Neuronal stem cell (in vitro differentiated cells): ENCODE results near the gene DUSP7.

ENCODE experiments used
- DNase-seq: peaks from one replicate; pipeline ENCODE4 v3.0.0-alpha.2; 2013; ENCODE audit warnings: low spot score
- H2AFZ ChIP-seq: one replicate; pipeline ENCODE4 v1.6.1; 2013; ENCODE audit warnings: mild to moderate bottlenecking, low read length, inconsistent platforms
- H2AK5ac ChIP-seq: 2 replicates; pipeline ENCODE4 v1.6.1; 2013; ENCODE audit warnings: low read depth, mild to moderate bottlenecking, inconsistent platforms, low read length, moderate library complexity, mixed read lengths
- H2BK120ac ChIP-seq: 2 replicates; pipeline ENCODE4 v1.6.1; 2013; ENCODE audit warnings: low read depth, mild to moderate bottlenecking, inconsistent platforms, low read length, moderate library complexity, mixed read lengths
- H2BK12ac ChIP-seq: one replicate; pipeline ENCODE4 v1.6.1; 2013; ENCODE audit warnings: low read length, inconsistent platforms
- H2BK15ac ChIP-seq: 2 replicates; pipeline ENCODE4 v1.6.1; 2013; ENCODE audit warnings: mild to moderate bottlenecking, low read length, inconsistent platforms, mixed read lengths
- H2BK5ac ChIP-seq: one replicate; pipeline ENCODE4 v1.6.1; 2013; ENCODE audit warnings: inconsistent platforms, mild to moderate bottlenecking, low read length, moderate library complexity
- H3K14ac ChIP-seq: one replicate; pipeline ENCODE4 v1.6.1; 2013; ENCODE audit warnings: low read length, inconsistent platforms
- H3K18ac ChIP-seq: 2 replicates; pipeline ENCODE4 v1.6.1; 2013; ENCODE audit warnings: low read length, inconsistent platforms
- H3K23ac ChIP-seq: 2 replicates; pipeline ENCODE4 v1.6.1; 2013; ENCODE audit warnings: low read depth, mild to moderate bottlenecking, mixed read lengths, low read length, inconsistent platforms; ENCODE audit not compliant: poor library complexity
- H3K27ac ChIP-seq: replicated peaks from 3 replicates; pipeline ENCODE4 v1.5.1; 2013; ENCODE audit warnings: low read length, inconsistent platforms
- H3K27me3 ChIP-seq, 3 experiments: 2 replicates each; pipeline ENCODE4 v1.6.1; 2013; ENCODE audit warnings: low read length in 3 of 3, mild to moderate bottlenecking in 2 of 3, inconsistent platforms in 1 of 3, low read depth in 1 of 3, mixed read lengths in 1 of 3, moderate library complexity in 1 of 3; ENCODE audit not compliant: control insufficient read depth in 3 of 3, insufficient read depth in 3 of 3
- H3K36me3 ChIP-seq, 2 donors: replicated peaks in 1 of 2; 2 replicates each; pipeline ENCODE4 v1.6.1; 2013; ENCODE audit warnings: low read length in 2 of 2; ENCODE audit not compliant: control insufficient read depth in 2 of 2, insufficient read depth in 2 of 2
- H3K4ac ChIP-seq: 2 replicates; pipeline ENCODE4 v1.6.1; 2013; ENCODE audit warnings: inconsistent platforms, mild to moderate bottlenecking, low read length, moderate library complexity
- H3K4me1 ChIP-seq, 2 donors: 1 replicate in 1 of 2; 2 replicates in 1 of 2; pipeline ENCODE4 v1.6.1; 2013; ENCODE audit warnings: low read length in 2 of 2, low read depth in 1 of 2; ENCODE audit not compliant: control insufficient read depth in 2 of 2, insufficient read depth in 1 of 2
- H3K4me2 ChIP-seq: one replicate; pipeline ENCODE4 v1.6.1; 2013; ENCODE audit warnings: mild to moderate bottlenecking, low read length, inconsistent platforms; ENCODE audit not compliant: insufficient read depth, poor library complexity, severe bottlenecking
- H3K4me3 ChIP-seq, 2 donors: 2 replicates each; pipeline ENCODE4 v1.5.1; 2013; ENCODE audit warnings: low read length in 2 of 2, mild to moderate bottlenecking in 2 of 2, inconsistent platforms in 1 of 2, moderate library complexity in 1 of 2
- H3K79me1 ChIP-seq: one replicate; pipeline ENCODE4 v1.6.1; 2013; ENCODE audit warnings: low read depth, mild to moderate bottlenecking, inconsistent platforms, low read length, moderate library complexity
- H3K9ac ChIP-seq: one replicate; pipeline ENCODE4 v1.6.1; 2013; ENCODE audit warnings: mild to moderate bottlenecking, low read depth, low read length, inconsistent platforms; ENCODE audit not compliant: poor library complexity
- H3K9me3 ChIP-seq, 2 donors: replicated peaks in 1 of 2; 2 replicates each; pipeline versions ENCODE3 to v1.6.1; 2013; ENCODE audit warnings: low read length in 2 of 2, mild to moderate bottlenecking in 2 of 2, inconsistent platforms in 1 of 2, low read depth in 1 of 2, mixed read lengths in 1 of 2, moderate library complexity in 1 of 2; ENCODE audit not compliant: control insufficient read depth in 2 of 2, insufficient read depth in 1 of 2
- H4K8ac ChIP-seq: one replicate; pipeline ENCODE4 v1.6.1; 2013; ENCODE audit warnings: low read depth, mild to moderate bottlenecking, inconsistent platforms, low read length, moderate library complexity
- H4K91ac ChIP-seq: one replicate; pipeline ENCODE4 v1.6.1; 2013; ENCODE audit warnings: low read length, low read depth, mild to moderate bottlenecking, inconsistent platforms; ENCODE audit not compliant: poor library complexity
- WGBS, 2 donors: extraction: QIAGEN DNeasy Blood & Tissue Kit; methylation state at CpG; one replicate each; pipeline ENCODE4 v1.1.7; 2013; ENCODE audit warnings: missing lambda C conversion rate in 2 of 2, mixed read lengths in 1 of 2; ENCODE audit not compliant: insufficient read length in 2 of 2, insufficient replicate concordance in 1 of 2; ENCODE audit errors: extremely low coverage in 2 of 2; 5-methylcytosine and 5-hydroxymethylcytosine counted together

Gene DUSP7

DNA sequence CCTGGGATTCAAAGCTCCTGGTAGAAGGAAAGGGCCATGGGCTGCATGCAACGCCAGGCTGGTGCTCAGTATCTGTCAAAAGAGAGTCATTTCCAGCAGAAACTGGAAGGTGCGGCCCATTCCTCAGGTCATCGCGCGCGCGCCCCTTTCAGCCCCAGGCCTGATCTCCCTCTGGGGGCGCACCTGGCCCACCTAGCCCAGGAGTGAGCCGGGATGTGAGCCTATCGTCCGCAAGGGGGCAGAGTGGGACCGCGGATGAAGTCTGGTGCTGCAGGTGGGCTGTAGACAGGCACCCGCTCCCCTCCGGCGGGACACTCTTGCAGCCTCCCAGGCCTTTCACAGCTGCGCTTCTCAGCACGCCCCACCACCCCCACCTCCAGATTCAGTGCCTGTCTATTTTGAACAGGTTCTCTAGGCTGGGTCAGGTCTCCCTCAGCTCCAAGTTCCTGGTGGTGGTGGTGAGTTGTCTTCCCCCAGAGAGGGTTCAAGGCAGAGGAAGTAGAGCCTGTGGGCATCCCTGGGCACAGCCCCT lies 54.9 kb downstream of the DUSP7 start:
- H3K36me3 ChIP-seq, result no peaks in the 10 kb centered on the region
- no peak overlapping the region for H3K23ac ChIP-seq
- no peaks in the 10 kb centered on the region for H3K79me1 ChIP-seq

GRCh38 chr3:51999846-52000245 lies 56.5 kb downstream of the DUSP7 start:
- Histone ChIP-seq H2BK12ac (no peak overlapping the region), H3K36me3 (peaks cover 2 to 6% of the 10 kb centered on the region in 2 donors), H2AK5ac (peak overlapping the region; percentile 1), H4K91ac (no peak overlapping the region), H3K4me2 (no peak overlapping the region), H3K4me3 (no peak overlapping the region), H3K14ac (no peak overlapping the region), H3K23ac (no peak overlapping the region), H2AFZ (no peak overlapping the region), H2BK120ac (no peak overlapping the region), H2BK5ac (no peak overlapping the region), H3K27ac (no peak overlapping the region), H3K9me3 (no peaks in the 10 kb centered on the region), H3K27me3 (peaks cover 0 to 2% (median 0%) of the 10 kb centered on the region in 3 experiments), H3K18ac (no peak overlapping the region), H3K79me1 (no peaks in the 10 kb centered on the region), H3K4ac (no peak overlapping the region), H2BK15ac (no peak overlapping the region), H4K8ac (no peak overlapping the region), H3K4me1 (peaks cover 32 to 37% of the 10 kb centered on the region in 2 donors), H3K9ac (no peak overlapping the region)
- DNase-seq, result no peak
- WGBS, 2 donors, result no CpG with 5 or more reads among the region's 2 CpGs

More for the DNA sequence above, 54.9 kb downstream of the DUSP7 start:
- H2BK15ac ChIP-seq, result peak overlapping the region; percentile 90
- H3K27ac ChIP-seq, result peak overlapping the region; percentile 95
- peak overlapping the region; percentile 94 for H2AK5ac ChIP-seq
- H3K4me1 ChIP-seq, result peaks cover 45 to 53% of the 10 kb centered on the region in 2 donors
- no peak overlapping the region for H3K4me3 ChIP-seq
- no peak overlapping the region for H3K14ac ChIP-seq
- WGBS, 2 donors, result no CpG with 5 or more reads among the region's 18 CpGs
- H2BK5ac ChIP-seq, result peak overlapping the region; percentile 43
- peaks cover 0 to 2% (median 0%) of the 10 kb centered on the region in 3 experiments for H3K27me3 ChIP-seq
- no peak overlapping the region for H4K91ac ChIP-seq
- H4K8ac ChIP-seq, result no peak overlapping the region
- H3K4me2 ChIP-seq, result no peak overlapping the region
- H3K18ac ChIP-seq, result peak overlapping the region; percentile 82
- no peak overlapping the region for H3K4ac ChIP-seq
- H3K9ac ChIP-seq, result no peak overlapping the region
- H2BK12ac ChIP-seq, result no peak overlapping the region
- peak; percentile 90 for DNase-seq
- no peaks in the 10 kb centered on the region for H3K9me3 ChIP-seq
- H2BK120ac ChIP-seq, result peak overlapping the region; percentile 10
- H2AFZ ChIP-seq, result peak overlapping the region; percentile 58
